Measurements from ENCODE around the gene SLC35E3.

The SLC35E3 gene

DNA sequence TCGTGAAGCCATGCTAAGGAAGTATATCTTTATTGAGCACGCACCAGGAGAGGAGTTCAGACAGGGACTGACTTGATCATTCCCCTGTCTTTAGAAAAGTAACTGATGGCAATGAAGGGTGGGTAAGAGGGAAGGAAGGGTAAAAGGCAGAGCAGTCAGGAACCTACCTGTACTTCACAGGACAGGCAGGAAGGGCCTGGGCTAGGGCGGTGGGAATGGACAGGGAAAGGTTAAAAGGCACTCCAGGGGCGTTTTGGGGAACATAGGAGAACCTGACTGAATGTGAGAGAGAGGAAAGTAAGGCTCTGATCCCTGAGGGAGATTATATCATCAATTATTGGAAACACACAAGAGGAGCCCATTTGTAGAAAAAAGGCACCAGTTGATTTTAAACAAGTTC, 3.9 kb downstream of the SLC35E3 start:
- Histone ChIP-seq H3K9ac (ENCODE audit: low read length) (no peak overlapping the region), H3K4me2 (ENCODE audit: low read depth, low read length) (no peak overlapping the region), H3K27me3 (replicated peaks; ENCODE audit: insufficient read depth, low read length) (no peaks in the 10 kb centered on the region), H3K4me3 (ENCODE audit: low read length) (no peak overlapping the region), H3F3A (ENCODE audit: insufficient read depth, low read length) (no peaks in the 10 kb centered on the region), H4K20me1 (ENCODE audit: insufficient read depth, low read length) (no peaks in the 10 kb centered on the region), H3K79me2 (ENCODE audit: low read length) (peaks cover 22% of the 10 kb centered on the region), H3K9me2 (replicated peaks; ENCODE audit: insufficient read depth, low read length) (no peaks in the 10 kb centered on the region), H3K36me3 (replicated peaks; ENCODE audit: insufficient read depth, low read length) (no peaks in the 10 kb centered on the region), H2AFZ (ENCODE audit: low read length) (no peak overlapping the region), H3K4me1 (ENCODE audit: low read length) (peaks cover 8% of the 10 kb centered on the region; the same call in 1 of the 2 replicates), H3K27ac (ENCODE audit: low read length) (no peak overlapping the region), H3K9me3 (replicated peaks; ENCODE audit: insufficient read depth, low read length) (no peaks in the 10 kb centered on the region)
- no peak for DNase-seq
- TF ChIP-seq EZH2phosphoT487 (IDR thresholded peaks at IDR 0.05; ENCODE audit: low read length) = no peak
- no peak for TF ChIP-seq EZH2 (optimal IDR thresholded peaks at IDR 0.05; ENCODE audit: low read depth, low read length)
- no peak for TF ChIP-seq CTCF (IDR thresholded peaks at IDR 0.05; ENCODE audit: low read length)

- H3K27ac ChIP-seq (ENCODE audit: low read length) = no peak overlapping the region
- H3K4me2 ChIP-seq (ENCODE audit: low read depth, low read length) = no peak overlapping the region
- H3K9ac ChIP-seq (ENCODE audit: low read length) = no peak overlapping the region
Measured at GRCh38 chr12:68750506-68750905, 4.5 kb downstream of the SLC35E3 start.

GRCh38 chr12:68755536-68756243, 9.7 kb downstream of the SLC35E3 start:
- H3K4me3 ChIP-seq (ENCODE audit: low read length) = no peak overlapping the region
- no peak overlapping the region for H3K9ac ChIP-seq (ENCODE audit: low read length)
- H3K27me3 ChIP-seq (replicated peaks; ENCODE audit: insufficient read depth, low read length) = no peaks in the 10 kb centered on the region
- no peak overlapping the region for H3K27ac ChIP-seq (ENCODE audit: low read length)
- H3K36me3 ChIP-seq (replicated peaks; ENCODE audit: insufficient read depth, low read length) = no peaks in the 10 kb centered on the region
- no peaks in the 10 kb centered on the region for H3F3A ChIP-seq (ENCODE audit: insufficient read depth, low read length)
- no peaks in the 10 kb centered on the region for H4K20me1 ChIP-seq (ENCODE audit: insufficient read depth, low read length)
- H3K4me1 ChIP-seq (ENCODE audit: low read length) = no peaks in the 10 kb centered on the region
- no peaks in the 10 kb centered on the region for H3K79me2 ChIP-seq (ENCODE audit: low read length)
- H3K9me2 ChIP-seq (replicated peaks; ENCODE audit: insufficient read depth, low read length) = no peaks in the 10 kb centered on the region
- DNase-seq = no peak
- no peak overlapping the region for H2AFZ ChIP-seq (ENCODE audit: low read length)
- H3K9me3 ChIP-seq (replicated peaks; ENCODE audit: insufficient read depth, low read length) = no peaks in the 10 kb centered on the region
- no peak for TF ChIP-seq CTCF (IDR thresholded peaks at IDR 0.05; ENCODE audit: low read length)
- TF ChIP-seq EZH2phosphoT487 (IDR thresholded peaks at IDR 0.05; ENCODE audit: low read length) = no peak
- no peak for TF ChIP-seq EZH2 (optimal IDR thresholded peaks at IDR 0.05; ENCODE audit: low read depth, low read length)
- H3K4me2 ChIP-seq (ENCODE audit: low read depth, low read length) = no peak overlapping the region

More at GRCh38 chr12:68750506-68750905, 4.5 kb downstream of the SLC35E3 start:
- Histone ChIP-seq H3K4me1 (ENCODE audit: low read length) (peaks cover 8% of the 10 kb centered on the region; the same call in 1 of the 2 replicates), H3K27me3 (replicated peaks; ENCODE audit: insufficient read depth, low read length) (no peaks in the 10 kb centered on the region), H4K20me1 (ENCODE audit: insufficient read depth, low read length) (no peaks in the 10 kb centered on the region), H3K79me2 (ENCODE audit: low read length) (peaks cover 22% of the 10 kb centered on the region), H3K9me3 (replicated peaks; ENCODE audit: insufficient read depth, low read length) (no peaks in the 10 kb centered on the region), H3K9me2 (replicated peaks; ENCODE audit: insufficient read depth, low read length) (no peaks in the 10 kb centered on the region), H3F3A (ENCODE audit: insufficient read depth, low read length) (no peaks in the 10 kb centered on the region), H3K4me3 (ENCODE audit: low read length) (no peak overlapping the region), H2AFZ (ENCODE audit: low read length) (no peak overlapping the region), H3K36me3 (replicated peaks; ENCODE audit: insufficient read depth, low read length) (no peaks in the 10 kb centered on the region)
- DNase-seq = no peak
- no peak for TF ChIP-seq CTCF (IDR thresholded peaks at IDR 0.05; ENCODE audit: low read length)
- TF ChIP-seq EZH2 (optimal IDR thresholded peaks at IDR 0.05; ENCODE audit: low read depth, low read length) = no peak
- no peak for TF ChIP-seq EZH2phosphoT487 (IDR thresholded peaks at IDR 0.05; ENCODE audit: low read length)

Data from MM.1S (cell line).